ENCODE measurements around the gene TDRD7. TPM values are rescaled to one million over a fixed set of nuclear protein-coding genes. Genes with fewer than 3 reads are reported as not detected.
"Not testable (repeated sequence)": the region's sequence is repeated elsewhere in the genome, so short reads cannot be mapped to it uniquely, and the experiment has no call there.

The TDRD7 gene
- total and polyA plus RNA-seq, 2 experiments from 2014 or later, result 10.4 to 18.2 TPM

- no peak overlapping the region for H3K27ac ChIP-seq
- no peak for DNase-seq (ENCODE audit: low spot score)
Measured at GRCh38 chr9:97491216-97491999, 79.5 kb downstream of the TDRD7 start.

DNA sequence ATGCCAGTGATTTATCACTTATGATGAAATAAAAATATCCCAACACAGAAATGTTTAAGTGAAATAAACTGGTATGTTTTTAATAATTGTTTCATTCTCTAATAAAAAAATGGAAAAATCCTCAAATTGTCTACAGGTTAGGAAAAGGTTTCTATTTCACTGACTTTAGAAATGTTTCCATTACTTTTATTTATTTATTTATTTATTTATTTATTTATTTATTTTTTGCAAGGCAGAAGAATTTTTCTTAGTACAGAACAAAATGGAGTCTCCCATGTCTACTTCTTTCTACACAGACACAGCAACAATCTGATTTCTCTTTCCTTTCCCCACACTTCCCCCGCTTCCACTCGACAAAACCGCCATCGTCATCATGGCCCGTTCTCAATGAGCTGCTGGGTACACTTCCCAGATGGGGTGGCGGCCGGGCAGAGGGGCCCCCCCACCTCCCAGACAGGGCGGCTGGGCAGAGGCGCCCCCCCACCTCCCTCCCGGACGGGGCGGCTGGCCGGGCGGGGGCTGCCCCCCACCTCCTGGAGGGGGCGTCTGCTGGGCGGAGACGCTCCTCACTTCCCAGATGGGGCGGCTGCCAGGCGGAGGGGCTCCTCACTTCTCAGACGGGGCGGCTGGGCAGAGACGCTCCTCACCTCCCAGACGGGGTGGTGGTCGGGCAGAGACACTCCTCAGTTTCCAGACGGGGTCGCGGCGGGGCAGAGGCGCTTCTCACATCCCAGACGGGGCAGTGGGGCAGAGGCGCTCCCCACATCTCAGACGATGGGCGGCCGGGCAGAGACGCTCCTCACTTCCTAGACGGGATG, 85.9 kb downstream of the TDRD7 start:
- not testable (repeated sequence) for H3K4me3 ChIP-seq; H2AFZ ChIP-seq; H3K4me1 ChIP-seq (ENCODE audit: insufficient read depth); H3K36me3 ChIP-seq (replicated peaks; ENCODE audit: insufficient read depth, low read depth); H4K20me1 ChIP-seq (ENCODE audit: insufficient read depth, poor library complexity, severe bottlenecking); H3K9me3 ChIP-seq (ENCODE audit: low read depth); H3K4me2 ChIP-seq; H3K27ac ChIP-seq; DNase-seq (ENCODE audit: low spot score); H3K79me2 ChIP-seq; H3K9me2 ChIP-seq (replicated peaks; ENCODE audit: insufficient read depth)
- peaks cover 31% of the 10 kb centered on the region for H3K27me3 ChIP-seq
- 93% methylated on average over 10 of the region's 36 CpGs for WGBS (ENCODE audit: low lambda C conversion rate, missing lambda C conversion rate)

More at GRCh38 chr9:97491216-97491999, 79.5 kb downstream of the TDRD7 start:
- H3K9me3 ChIP-seq (ENCODE audit: low read depth), result peaks cover 4% of the 10 kb centered on the region
- no peak overlapping the region for H3K4me2 ChIP-seq
- no peak overlapping the region for H3K4me3 ChIP-seq
- H3K36me3 ChIP-seq (replicated peaks; ENCODE audit: insufficient read depth, low read depth), result no peaks in the 10 kb centered on the region
- 90% methylated on average over 1 of the region's 1 CpG for WGBS (ENCODE audit: low lambda C conversion rate, missing lambda C conversion rate)
- no peaks in the 10 kb centered on the region for H3K4me1 ChIP-seq (ENCODE audit: insufficient read depth)
- no peaks in the 10 kb centered on the region for H3K27me3 ChIP-seq
- H3K9me2 ChIP-seq (replicated peaks; ENCODE audit: insufficient read depth), result no peaks in the 10 kb centered on the region
- H3K79me2 ChIP-seq, result no peaks in the 10 kb centered on the region
- no peaks in the 10 kb centered on the region for H4K20me1 ChIP-seq (ENCODE audit: insufficient read depth, poor library complexity, severe bottlenecking)
- no peak for TF ChIP-seq EZH2 (IDR thresholded peaks at IDR 0.05; ENCODE audit: borderline replicate concordance)
- no peak for TF ChIP-seq EZH2phosphoT487 (IDR thresholded peaks at IDR 0.05; ENCODE audit: low read depth, severe bottlenecking, unreplicated experiment)
- TF ChIP-seq CTCF (IDR thresholded peaks at IDR 0.05; ENCODE audit: poor library complexity), result no peak
- no peak overlapping the region for H2AFZ ChIP-seq

DNA sequence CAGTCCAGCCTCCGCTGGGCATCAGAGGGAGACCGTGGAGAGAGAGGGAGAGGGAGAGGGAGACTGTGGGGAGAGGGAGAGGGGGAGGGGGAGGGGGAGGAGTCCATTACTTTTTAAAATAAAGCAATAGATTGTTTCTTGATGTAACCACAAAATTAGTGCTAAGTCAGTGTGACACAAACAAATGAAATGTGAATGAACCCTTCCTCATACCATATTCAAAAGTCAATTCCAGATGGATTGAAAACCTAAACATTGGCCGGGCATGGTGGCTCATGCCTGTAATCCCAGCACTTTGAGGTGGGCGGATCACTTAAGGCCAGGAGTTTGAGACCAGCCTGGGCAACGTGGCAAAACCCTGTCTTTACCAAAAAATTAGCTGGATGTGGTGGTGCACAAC, 87.0 kb downstream of the TDRD7 start:
- not testable (repeated sequence) for H2AFZ ChIP-seq; H4K20me1 ChIP-seq (ENCODE audit: insufficient read depth, poor library complexity, severe bottlenecking); H3K36me3 ChIP-seq (replicated peaks; ENCODE audit: insufficient read depth, low read depth); H3K9me3 ChIP-seq (ENCODE audit: low read depth); H3K79me2 ChIP-seq; H3K27ac ChIP-seq; H3K4me2 ChIP-seq; H3K4me3 ChIP-seq; H3K9me2 ChIP-seq (replicated peaks; ENCODE audit: insufficient read depth); DNase-seq (ENCODE audit: low spot score)
- 91% methylated on average over 4 of the region's 5 CpGs for WGBS (ENCODE audit: low lambda C conversion rate, missing lambda C conversion rate)
- H3K4me1 ChIP-seq (ENCODE audit: insufficient read depth), result peaks cover 12% of the 10 kb centered on the region
- H3K27me3 ChIP-seq, result peaks cover 42% of the 10 kb centered on the region

DNA sequence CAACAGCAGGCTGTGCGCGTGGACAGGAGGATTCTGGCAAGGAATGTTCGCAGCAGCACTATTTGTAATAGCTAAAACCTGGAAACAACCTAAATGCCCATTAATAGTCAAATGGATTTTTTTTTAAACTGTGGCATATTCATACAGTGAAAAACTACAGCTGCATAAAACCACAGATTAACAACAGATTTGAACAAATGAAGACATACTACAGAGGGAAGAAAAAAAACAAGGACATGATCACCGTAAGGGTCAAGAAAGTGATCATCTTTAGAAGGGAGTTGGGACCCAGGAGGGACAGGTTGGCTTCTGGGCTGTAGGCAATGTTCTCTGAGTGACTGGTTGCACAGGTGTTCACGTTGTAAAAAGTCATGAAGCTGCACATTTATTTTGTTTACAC, 88.4 kb downstream of the TDRD7 start:
- no peaks in the 10 kb centered on the region for H3K79me2 ChIP-seq
- H3K4me2 ChIP-seq, result no peak overlapping the region
- H3K36me3 ChIP-seq (replicated peaks; ENCODE audit: insufficient read depth, low read depth), result no peaks in the 10 kb centered on the region
- no peak overlapping the region for H3K4me3 ChIP-seq
- 42% methylated on average over 5 of the region's 5 CpGs for WGBS (ENCODE audit: low lambda C conversion rate, missing lambda C conversion rate)
- peaks cover 56% of the 10 kb centered on the region for H3K27me3 ChIP-seq
- H3K9me2 ChIP-seq (replicated peaks; ENCODE audit: insufficient read depth), result no peaks in the 10 kb centered on the region
- H3K4me1 ChIP-seq (ENCODE audit: insufficient read depth), result peaks cover 12% of the 10 kb centered on the region
- no peak overlapping the region for H3K27ac ChIP-seq
- no peak overlapping the region for H2AFZ ChIP-seq
- TF ChIP-seq EZH2phosphoT487 (IDR thresholded peaks at IDR 0.05; ENCODE audit: low read depth, severe bottlenecking, unreplicated experiment), result no peak
- no peak for TF ChIP-seq CTCF (IDR thresholded peaks at IDR 0.05; ENCODE audit: poor library complexity)
- TF ChIP-seq EZH2 (IDR thresholded peaks at IDR 0.05; ENCODE audit: borderline replicate concordance), result no peak
- no peaks in the 10 kb centered on the region for H3K9me3 ChIP-seq (ENCODE audit: low read depth)
- no peak for DNase-seq (ENCODE audit: low spot score)
- H4K20me1 ChIP-seq (ENCODE audit: insufficient read depth, poor library complexity, severe bottlenecking), result no peaks in the 10 kb centered on the region

Measured in hepatocyte (in vitro differentiated cells).